PFSK-1 (cell line): Measurements from ENCODE around the gene SCP2D1.

Experiments used
- FOXP2 ChIP-seq: optimal IDR thresholded peaks from 2 replicates; pipeline ENCODE3; 2011; ENCODE audit warnings: borderline replicate concordance, control low read depth, inconsistent platforms; ENCODE audit not compliant: insufficient read depth; ENCODE audit errors: extremely low read length, extremely low read depth
- POLR2AphosphoS5 ChIP-seq: IDR thresholded peaks from 2 replicates; pipeline ENCODE4 v1.6.1; 2012; ENCODE audit warnings: low read depth, mild to moderate bottlenecking, control low read depth, low read length, moderate library complexity
- REST ChIP-seq, 2 experiments: IDR thresholded peaks; 2 replicates each; pipeline versions ENCODE4 v1.6.1 to v1.8.0; 2011 to 2012; ENCODE audit warnings: low read depth in 2 of 2, low read length in 2 of 2, control low read depth in 1 of 2, inconsistent platforms in 1 of 2, mild to moderate bottlenecking in 1 of 2, moderate library complexity in 1 of 2; ENCODE audit not compliant: insufficient read depth in 1 of 2
- SIN3A ChIP-seq: IDR thresholded peaks from 2 replicates; pipeline ENCODE4 v1.6.1; 2012; ENCODE audit warnings: mild to moderate bottlenecking, low read length, moderate library complexity, borderline replicate concordance; ENCODE audit not compliant: insufficient read depth
- TAF1 ChIP-seq: IDR thresholded peaks from 2 replicates; pipeline ENCODE4 v1.6.1; 2012; ENCODE audit warnings: low read length, control low read depth, borderline replicate concordance; ENCODE audit not compliant: insufficient read depth

SCP2D1 gene

DNA sequence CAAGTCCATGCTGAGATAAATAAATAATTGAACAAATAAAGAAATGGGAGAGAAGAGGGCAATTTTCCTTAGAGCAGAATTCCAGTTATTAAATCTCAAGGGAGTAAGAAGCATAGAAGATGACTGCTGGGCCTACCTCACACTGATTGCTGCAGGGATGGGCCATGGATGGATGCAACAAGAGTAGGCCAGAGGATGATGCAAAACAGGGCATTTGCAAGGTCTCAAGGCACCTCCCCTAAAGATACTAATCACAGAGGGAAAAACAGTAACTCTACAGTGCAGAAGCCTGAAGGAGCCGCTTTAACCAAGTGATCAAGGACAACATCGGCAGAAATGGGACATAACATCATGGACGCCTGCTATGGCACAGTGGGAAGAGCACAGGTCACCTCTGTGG lies 1.7 kb upstream of the SCP2D1 start:
- TF ChIP-seq TAF1 (no peak), REST (IDR thresholded peaks at IDR 0.05; ENCODE audit: insufficient read depth in 1 of 2, low read depth in 2 of 2, low read length in 2 of 2) (no peak), SIN3A (no peak), FOXP2 (no peak), POLR2AphosphoS5 (no peak)

DNA sequence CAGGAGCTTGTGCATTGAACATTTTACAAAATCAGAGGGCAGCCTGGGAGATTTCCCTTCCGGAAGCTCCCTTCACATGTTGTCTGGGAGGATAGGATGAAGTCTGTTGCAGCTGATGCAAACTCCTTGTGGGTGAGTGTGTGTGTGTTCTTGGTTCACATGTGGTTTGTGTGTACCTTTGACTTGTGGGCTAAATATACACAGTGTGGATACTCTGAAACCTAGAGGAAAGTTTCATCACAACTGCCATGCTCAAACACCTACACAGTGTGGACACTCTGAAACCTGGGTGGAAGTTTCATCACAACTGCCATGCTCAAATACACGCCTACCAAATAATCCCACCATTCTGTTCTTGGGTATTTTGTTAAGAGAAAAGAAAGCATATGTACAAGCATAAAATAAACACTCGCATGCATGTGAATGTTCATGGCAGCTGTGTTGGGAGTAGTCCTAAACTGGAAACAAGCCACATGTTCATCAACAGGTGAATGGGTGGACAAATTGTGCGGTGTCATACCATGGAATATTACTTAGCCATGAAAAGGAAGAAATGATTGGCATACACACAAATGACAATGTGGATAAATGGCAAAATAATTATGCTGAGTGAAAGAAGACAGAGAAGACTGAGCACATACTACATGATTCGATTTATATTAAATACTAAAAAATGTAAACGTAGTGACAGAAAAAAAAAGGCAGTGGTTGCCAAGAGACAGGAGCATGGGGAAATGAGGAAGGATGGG lies 1.8 kb downstream of the SCP2D1 start:
- no peak for TF ChIP-seq REST (IDR thresholded peaks at IDR 0.05; ENCODE audit: insufficient read depth in 1 of 2, low read depth in 2 of 2, low read length in 2 of 2)
- no peak for TF ChIP-seq SIN3A
- TF ChIP-seq TAF1: no peak
- TF ChIP-seq POLR2AphosphoS5: no peak
- no peak for TF ChIP-seq FOXP2

- TF ChIP-seq POLR2AphosphoS5 (no peak), TAF1 (no peak), FOXP2 (no peak), REST (IDR thresholded peaks at IDR 0.05; ENCODE audit: insufficient read depth in 1 of 2, low read depth in 2 of 2, low read length in 2 of 2) (no peak), SIN3A (no peak)
These were observed 9.2 kb downstream of the SCP2D1 start for GRCh38 chr20:18822832-18823231.

- TF ChIP-seq REST (IDR thresholded peaks at IDR 0.05; ENCODE audit: insufficient read depth in 1 of 2, low read depth in 2 of 2, low read length in 2 of 2) (no peak), TAF1 (no peak), FOXP2 (no peak), POLR2AphosphoS5 (no peak), SIN3A (no peak)
These were observed 18.4 kb downstream of the SCP2D1 start for GRCh38 chr20:18831830-18832499.
